Measurements from ENCODE around the gene SETD7.

GRCh38 chr4:139582044-139582443 is 26.0 kb upstream of the SETD7 start:
- TF ChIP-seq BHLHE40 (IDR thresholded peaks at IDR 0.05; ENCODE audit: borderline replicate concordance) = no peak
- TF ChIP-seq NFRKB (IDR thresholded peaks at IDR 0.05) = no peak
- TF ChIP-seq PKNOX1 (IDR thresholded peaks at IDR 0.05) = no peak
- TF ChIP-seq HDGF (IDR thresholded peaks at IDR 0.05; ENCODE audit: borderline replicate concordance) = no peak
- no peak for TF ChIP-seq FOXM1 (IDR thresholded peaks at IDR 0.05; ENCODE audit: borderline replicate concordance)
- TF ChIP-seq TARDBP (IDR thresholded peaks at IDR 0.05) = no peak
- TF ChIP-seq FOXK2 (IDR thresholded peaks at IDR 0.05) = no peak
- no peak for TF ChIP-seq LEF1 (IDR thresholded peaks at IDR 0.05; ENCODE audit: borderline replicate concordance)
- no peak for TF ChIP-seq SUZ12 (IDR thresholded peaks at IDR 0.05)
- TF ChIP-seq FOXA1 (IDR thresholded peaks at IDR 0.05) = no peak
- no peak for TF ChIP-seq SP1 (IDR thresholded peaks at IDR 0.05)
- TF ChIP-seq ELF4 (IDR thresholded peaks at IDR 0.05) = no peak
- TF ChIP-seq ZNF384 (IDR thresholded peaks at IDR 0.05) = no peak
- TF ChIP-seq CTBP1 (IDR thresholded peaks at IDR 0.05; ENCODE audit: borderline replicate concordance) = no peak

Data from HEK293T (cell line).